DMS153 (cell line): ENCODE data around the gene GFOD1.

Experiments used
- DNase-seq: peaks from one replicate; lab custom pipeline; 2025; lab: John Stamatoyannopoulos, UW

GFOD1 gene

DNA sequence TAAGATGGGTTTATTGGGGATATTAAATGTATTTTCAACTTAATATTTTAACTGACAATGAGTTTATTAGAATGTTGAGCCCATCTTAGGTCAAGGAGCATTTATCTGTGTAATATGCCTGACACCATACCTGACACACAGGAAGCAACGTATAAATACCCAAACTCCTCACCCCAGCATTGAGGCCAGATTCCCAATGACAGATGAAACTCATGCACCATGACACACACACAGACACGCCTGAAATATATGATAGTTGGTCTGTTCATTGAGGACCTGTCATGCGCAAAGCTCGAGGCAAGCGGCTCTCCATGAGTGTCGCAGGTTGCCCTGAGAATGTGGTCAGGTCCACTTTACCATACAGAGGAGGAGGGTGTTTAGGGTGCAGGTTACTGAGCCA, 64.1 kb downstream of the GFOD1 start:
- no peak for DNase-seq

GRCh38 chr6:13422681-13423221, 64.6 kb downstream of the GFOD1 start:
- DNase-seq, result no peak

GRCh38 chr6:13421425-13422059, 65.9 kb downstream of the GFOD1 start:
- no peak for DNase-seq

DNA sequence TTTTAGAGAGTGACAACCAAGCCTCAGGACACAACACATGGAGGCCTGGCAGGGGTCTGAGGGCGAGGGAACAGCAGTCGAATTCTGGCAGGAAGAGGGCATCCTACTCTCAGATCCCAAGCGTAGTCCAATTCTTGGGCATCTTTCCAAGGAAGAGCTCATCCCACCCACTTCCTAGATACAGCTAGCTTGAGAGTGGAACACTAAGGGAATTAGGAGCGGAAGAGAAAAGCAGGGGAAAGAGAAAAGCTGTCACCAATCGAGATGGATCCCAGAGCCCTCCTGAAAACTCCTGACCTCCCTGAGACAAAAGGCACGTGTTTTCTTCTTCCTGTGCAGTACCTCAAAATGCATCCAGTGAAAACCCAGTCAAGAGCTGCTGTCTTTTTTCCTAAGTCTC, 67.1 kb downstream of the GFOD1 start:
- DNase-seq, result no peak

- no peak for DNase-seq
Observed at GRCh38 chr6:13419422-13420195, 67.8 kb downstream of the GFOD1 start.

- DNase-seq, result no peak
Observed at GRCh38 chr6:13418844-13419243, 68.6 kb downstream of the GFOD1 start.

GRCh38 chr6:13417954-13418353, 69.4 kb downstream of the GFOD1 start:
- no peak for DNase-seq

DNA sequence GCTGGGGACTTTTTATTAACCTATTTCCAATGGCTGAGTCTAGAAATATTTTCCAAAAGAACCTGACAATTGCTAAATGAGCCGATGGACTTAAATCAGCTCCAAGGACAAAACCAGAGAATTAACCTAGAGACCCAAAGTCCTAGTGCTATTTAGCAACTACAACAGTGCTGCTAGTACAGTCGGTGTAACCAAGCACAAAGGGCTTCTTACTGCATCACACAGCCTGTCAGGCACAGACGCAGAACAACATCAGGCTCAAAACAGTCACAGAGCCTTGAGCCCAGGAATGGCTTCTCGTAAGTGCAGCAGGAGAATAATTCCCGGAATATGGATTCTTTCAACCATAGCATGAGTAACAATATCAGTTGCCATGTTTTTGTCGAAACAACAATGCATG, 70.0 kb downstream of the GFOD1 start:
- DNase-seq, result no peak

GRCh38 chr6:13415283-13415682, 72.1 kb downstream of the GFOD1 start:
- no peak for DNase-seq

GRCh38 chr6:13413900-13414555, 73.4 kb downstream of the GFOD1 start:
- no peak for DNase-seq

DNA sequence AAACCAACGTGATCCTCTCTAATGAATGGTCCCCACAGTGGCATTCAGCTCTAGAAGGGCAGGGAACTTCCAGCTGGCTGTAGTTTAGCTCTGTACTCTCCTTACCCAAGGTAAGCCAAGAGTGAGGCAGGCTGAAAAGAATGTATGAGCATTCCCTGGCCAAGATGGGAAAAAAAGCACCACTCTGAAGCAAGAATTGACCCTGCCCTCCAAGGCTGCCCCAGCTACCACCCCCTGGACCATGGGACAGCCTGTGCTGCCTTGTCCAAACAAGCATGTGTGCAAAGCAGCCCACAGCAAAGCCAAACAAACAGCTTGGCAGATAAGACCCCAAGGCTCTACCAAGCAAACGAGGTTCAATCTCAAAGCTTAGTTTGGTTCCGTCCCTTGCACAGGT, 73.9 kb downstream of the GFOD1 start:
- no peak for DNase-seq

GRCh38 chr6:13412639-13413465, 74.5 kb downstream of the GFOD1 start:
- DNase-seq, result no peak

- no peak for DNase-seq
Observed at GRCh38 chr6:13412211-13412610, 75.2 kb downstream of the GFOD1 start.

- DNase-seq, result no peak
Observed at GRCh38 chr6:13411484-13411883, 75.9 kb downstream of the GFOD1 start.

DNA sequence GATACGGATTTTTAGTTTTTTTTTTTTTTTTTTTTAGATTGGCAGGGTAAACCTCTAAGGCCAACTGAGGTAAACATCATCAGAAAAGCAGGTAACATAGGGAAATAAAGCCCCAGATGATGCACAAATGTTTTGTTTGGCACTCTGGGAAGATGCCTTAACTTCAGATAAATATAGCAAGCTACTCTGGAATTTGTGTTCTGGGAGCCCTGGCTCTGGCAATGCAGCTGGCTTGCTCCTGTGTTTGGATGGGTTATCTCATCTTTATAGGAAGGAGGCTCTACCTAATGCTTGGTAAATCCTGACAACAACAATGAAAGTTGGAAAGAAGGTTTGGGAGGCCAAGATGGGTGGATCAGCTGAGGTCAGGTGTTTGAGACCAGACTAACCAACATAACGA, 77.4 kb downstream of the GFOD1 start:
- no peak for DNase-seq

- DNase-seq, result no peak
Observed at GRCh38 chr6:13407709-13408695, 79.4 kb downstream of the GFOD1 start.

- DNase-seq, result no peak
Observed at GRCh38 chr6:13407368-13407708, 80.1 kb downstream of the GFOD1 start.

GRCh38 chr6:13406781-13407180, 80.6 kb downstream of the GFOD1 start:
- no peak for DNase-seq

- no peak for DNase-seq
Observed at GRCh38 chr6:13405961-13406477, 81.4 kb downstream of the GFOD1 start.

GRCh38 chr6:13404892-13405254, 82.5 kb downstream of the GFOD1 start:
- no peak for DNase-seq
